ENCODE measurements around the gene LDLRAD3.

The LDLRAD3 gene

DNA sequence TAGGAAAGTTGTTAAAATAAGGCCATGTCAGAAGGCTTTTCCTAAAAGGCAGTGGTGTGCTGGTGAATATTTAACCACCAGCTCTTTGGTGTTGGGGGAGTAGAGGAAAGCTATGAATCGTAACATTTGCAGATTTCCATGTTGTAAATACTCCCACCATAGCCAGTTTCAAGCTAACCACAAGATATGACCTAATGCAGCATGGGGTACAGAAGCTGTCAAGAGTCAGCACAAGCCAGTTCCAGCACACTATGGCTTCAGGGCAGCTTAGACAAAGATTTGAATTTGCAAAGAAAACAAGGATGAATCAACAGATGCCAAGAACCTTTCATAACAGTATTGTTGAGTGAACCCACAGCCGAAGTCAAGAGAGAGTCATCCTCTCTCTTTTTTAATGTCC is 305.4 kb downstream of the LDLRAD3 start:
- no peak for DNase-seq

- no peak for DNase-seq
Observed at GRCh38 chr11:36251823-36252222, 308.0 kb downstream of the LDLRAD3 start.

DNA sequence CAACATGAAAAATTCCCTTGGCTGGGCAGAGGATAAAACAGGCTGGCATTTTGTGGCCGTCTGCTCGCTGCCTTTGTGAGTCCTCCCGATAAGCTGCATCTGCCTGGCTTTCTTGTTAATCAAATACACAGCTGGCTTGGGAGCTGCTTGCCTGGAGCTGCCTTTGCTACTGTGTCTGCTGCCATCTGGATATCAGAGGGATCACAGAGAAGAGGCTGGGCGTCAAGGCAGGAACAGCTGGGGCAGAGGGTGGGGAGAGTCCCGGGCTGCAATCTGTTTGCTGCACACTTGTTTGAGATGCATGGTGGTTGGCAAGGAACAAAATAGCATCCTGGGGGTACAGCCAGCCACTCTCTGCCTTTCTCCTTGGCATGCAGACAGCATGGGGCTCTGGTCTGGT is 309.4 kb downstream of the LDLRAD3 start:
- DNase-seq, result no peak

DNA sequence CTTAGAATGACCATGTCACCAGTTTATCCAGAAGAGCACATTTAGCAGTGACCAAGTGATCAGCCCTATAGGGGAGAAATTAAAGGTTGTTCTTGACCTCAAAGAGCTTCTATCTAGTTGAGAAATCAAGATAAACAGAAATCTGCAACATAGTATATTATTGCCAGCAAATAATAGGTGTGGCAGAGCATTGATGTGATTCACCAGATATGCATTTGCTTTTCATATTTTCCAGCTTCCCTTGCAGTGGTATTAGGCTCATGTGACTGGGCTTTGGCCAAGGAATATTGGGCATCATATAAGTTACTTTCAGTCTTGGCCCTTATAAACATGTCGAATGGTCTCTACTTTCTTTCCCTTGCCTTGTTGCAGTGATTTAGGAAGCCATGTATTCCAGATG is 310.9 kb downstream of the LDLRAD3 start:
- no peak for DNase-seq

- DNase-seq, result no peak
Observed at GRCh38 chr11:36257351-36257750, 313.5 kb downstream of the LDLRAD3 start.

- DNase-seq, result peak; percentile 2
Observed at GRCh38 chr11:36258730-36259360, 315.0 kb downstream of the LDLRAD3 start.

- DNase-seq, result no peak
Observed at GRCh38 chr11:36261094-36261493, 317.2 kb downstream of the LDLRAD3 start.

GRCh38 chr11:36264011-36264972 is 320.4 kb downstream of the LDLRAD3 start:
- DNase-seq, result no peak

DNA sequence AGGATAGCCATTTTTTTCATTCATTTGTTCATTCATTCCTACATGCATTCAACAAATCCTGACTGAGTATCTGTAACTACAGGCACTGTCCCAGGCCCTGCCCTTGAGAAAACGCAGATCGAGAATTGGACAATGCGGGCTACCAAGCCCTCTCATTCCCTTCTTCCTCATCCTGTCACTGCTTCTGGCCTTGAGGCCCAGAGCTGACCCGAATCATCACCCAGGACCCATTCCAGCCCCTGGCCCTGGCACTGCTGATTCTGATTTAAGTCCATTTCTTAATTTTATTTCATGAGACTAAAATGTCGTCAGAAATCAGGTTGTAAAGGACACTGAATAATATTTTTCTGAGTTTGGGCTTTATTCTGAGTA is 321.1 kb downstream of the LDLRAD3 start:
- DNase-seq, result no peak

DNA sequence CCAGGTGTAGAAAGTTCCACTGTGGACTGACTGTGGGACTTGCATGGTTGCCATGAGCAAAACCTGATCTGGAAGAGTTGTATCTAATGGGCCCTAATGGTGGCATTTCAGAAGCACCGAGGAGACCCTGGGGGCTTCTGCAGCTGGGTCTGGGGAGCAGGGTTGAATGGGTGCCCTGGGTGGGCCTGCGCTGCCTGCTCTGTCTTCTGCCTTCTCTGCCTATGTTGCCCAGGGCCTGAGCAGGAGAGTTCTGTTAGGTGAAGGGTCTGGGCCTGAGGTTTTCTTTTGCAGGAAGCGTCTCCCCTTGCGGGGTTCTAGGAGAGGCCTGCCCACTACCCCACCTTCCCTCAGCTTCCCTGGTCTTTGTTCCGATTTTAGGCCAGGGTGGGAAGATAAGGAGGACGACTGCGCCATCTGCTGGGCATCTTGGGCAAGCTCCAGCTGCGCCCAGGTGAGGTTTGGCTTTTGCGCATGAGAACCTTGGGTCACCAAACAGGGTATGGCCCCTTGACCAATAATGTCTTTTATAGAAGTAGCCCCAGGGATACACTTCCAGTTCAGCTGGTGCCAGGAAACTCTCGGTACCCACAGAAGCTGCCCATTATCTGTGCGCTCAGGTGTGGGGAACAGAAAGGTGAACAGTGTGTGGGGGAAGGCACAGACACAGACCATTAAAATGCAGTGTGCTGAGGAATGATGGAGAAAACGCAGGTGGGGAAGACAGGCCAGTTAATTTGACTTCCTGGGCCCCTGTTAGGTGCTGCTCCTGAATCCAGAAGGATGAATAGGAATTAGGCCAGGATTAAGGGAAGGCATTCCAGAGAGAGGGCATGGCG is 322.1 kb downstream of the LDLRAD3 start:
- peak; percentile 45 for DNase-seq

- DNase-seq, result no peak
Observed at GRCh38 chr11:36266767-36267166, 322.9 kb downstream of the LDLRAD3 start.

DNA sequence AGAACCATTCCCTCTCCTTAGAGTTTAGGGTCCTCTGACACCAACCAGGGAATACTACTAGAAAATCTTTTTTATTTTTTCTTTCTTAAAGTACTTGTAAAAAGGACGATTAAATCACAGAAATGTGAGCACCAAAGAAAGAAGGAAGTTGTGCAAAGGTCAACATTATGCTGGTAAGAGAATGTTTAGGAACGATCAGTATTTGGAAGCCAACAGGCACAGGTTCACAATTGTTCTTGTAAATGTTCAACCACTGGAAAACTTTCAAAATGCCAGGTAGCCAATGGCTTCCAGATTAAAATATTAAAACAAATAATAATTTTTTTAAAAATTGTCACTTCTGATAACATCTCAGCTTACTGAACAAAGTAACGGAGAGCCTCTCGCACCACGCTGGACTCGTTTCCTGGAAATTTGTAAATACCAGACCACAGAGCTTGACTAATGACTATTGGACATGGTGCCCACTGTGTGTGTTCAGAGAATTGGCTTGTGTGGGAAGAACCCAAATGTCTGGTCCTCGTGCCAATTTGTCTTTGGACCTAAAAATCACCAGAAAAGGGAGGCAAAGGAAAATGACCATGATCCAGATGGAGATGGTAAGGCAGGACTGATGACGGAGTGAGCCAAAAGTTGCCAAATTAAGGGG is 324.6 kb downstream of the LDLRAD3 start:
- DNase-seq, result no peak

DNA sequence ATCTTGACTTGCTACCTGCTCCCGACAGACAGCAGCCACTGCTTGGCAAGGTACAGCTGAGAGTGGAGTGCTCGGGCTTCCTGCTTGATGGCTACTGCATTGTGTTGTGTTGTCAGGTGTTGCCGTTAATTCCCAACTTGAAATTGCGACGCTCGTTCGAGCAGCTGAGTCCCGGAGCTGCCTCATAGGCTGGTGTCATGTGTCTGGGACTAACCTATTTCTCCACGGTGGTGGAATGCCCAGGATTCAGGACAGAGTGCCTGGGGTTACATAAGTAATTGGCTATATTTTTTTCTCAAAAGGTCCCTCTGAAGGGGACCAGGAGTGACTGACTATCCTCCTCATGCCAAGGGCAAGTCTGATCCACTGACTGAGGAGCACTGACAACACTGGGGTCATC is 326.8 kb downstream of the LDLRAD3 start:
- no peak for DNase-seq

DNA sequence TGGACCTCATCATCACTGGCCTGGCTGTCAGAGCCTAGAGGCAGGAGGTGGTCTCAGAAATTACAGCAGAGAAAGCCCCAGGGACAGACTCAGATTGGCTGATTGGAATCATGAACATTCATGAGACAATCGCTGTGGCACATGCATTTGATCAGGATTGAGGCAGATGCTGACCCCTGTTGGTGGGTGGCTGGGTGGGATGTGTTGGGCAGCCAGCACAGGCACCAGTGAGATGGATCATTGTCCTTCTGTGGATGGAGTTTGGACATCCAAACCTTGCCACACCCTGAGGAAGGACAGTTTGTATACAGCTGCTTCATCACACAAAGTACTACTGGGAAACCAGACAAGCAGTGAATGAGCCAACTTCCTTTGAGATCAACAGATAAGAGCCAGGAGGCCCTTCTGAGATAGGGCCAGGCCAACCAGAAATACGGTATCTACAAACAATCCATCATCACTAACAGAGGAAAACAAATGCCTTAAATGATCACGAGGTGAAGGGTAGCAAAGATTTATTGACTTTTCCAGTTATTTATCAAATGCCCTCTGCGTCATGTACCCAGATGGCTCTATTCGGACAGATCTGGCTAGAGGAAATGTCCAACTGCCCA is 328.0 kb downstream of the LDLRAD3 start:
- no peak for DNase-seq

GRCh38 chr11:36273110-36273509 is 329.2 kb downstream of the LDLRAD3 start:
- no peak for DNase-seq

DNA sequence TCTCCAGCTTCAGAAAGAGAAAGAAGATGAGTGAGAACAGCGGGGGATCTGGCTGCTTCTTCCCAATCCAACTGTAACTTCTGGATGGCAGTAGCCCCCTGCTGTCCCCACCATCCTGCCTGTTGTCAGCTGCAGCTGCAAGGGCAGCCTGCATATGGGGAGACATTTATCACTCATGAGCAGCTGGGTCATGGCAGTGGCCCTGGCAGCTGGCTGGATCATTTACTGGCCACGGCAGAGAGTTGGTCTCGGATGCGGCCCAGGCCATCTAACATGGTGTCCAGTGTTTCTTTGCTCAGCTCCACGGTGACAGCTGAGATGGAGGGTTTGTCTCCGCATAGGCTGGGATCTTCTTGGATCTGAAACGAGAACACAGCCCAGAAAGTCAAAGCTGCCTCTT is 330.6 kb downstream of the LDLRAD3 start:
- DNase-seq, result no peak

DNA sequence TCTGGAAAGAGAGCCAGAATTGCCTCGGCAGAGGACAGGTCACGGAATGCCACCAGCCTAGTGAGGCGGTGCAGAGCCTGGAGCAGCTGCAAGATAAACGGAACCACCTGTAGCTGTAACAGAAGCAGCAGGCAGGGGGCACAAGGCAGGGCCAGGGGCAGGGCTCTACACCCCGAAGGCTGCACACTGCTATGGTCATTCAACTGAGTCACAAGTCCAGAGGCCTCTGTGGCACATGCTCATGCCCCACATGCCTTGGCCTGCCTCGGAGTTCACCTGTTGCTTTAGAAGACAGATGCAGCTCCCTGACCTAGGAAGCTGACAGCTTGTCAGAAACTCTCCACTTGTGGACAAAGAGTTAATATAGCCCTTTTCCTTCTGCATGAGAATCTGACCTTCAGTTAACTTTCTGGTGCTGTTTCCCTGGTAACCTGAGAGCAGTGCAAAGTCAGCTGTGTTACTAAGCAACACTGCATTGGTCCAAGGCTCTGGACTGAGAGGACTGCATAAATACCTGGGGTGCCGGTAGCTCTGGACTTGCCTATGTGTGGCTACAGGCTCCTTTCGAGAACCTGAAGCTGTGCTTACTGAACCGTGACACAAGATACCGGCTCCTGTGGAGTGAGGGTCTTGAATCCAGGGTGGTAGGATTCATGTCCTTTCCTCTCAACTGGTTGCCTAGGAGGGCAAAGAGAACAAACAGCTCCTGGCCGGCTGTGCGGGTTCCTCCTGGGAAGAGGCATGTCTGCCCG is 334.8 kb downstream of the LDLRAD3 start:
- DNase-seq, result no peak

- DNase-seq, result no peak
Observed at GRCh38 chr11:36280531-36280930, 336.7 kb downstream of the LDLRAD3 start.
